Measurements from ENCODE around the gene STXBP5.

- TF ChIP-seq CTCF (IDR thresholded peaks at IDR 0.05; ENCODE audit: low read depth, low read length) (no peak), POLR2A (IDR thresholded peaks at IDR 0.05; ENCODE audit: extremely low read depth, insufficient read length) (no peak), MYC (IDR thresholded peaks at IDR 0.05; ENCODE audit: low read depth, low read length) (no peak)
- TF ChIP-seq, protein P1, sequence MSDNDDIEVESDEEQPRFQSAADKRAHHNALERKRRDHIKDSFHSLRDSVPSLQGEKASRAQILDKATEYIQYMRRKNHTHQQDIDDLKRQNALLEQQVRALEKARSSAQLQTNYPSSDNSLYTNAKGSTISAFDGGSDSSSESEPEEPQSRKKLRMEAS (IDR thresholded peaks at IDR 0.05; ENCODE audit: low read depth, low read length), result no peak
Measured at GRCh38 chr6:147341486-147341885, 137.3 kb downstream of the STXBP5 start.
